ENCODE results near the gene ZG16. TPM values are rescaled to one million over a fixed set of nuclear protein-coding genes. Genes with fewer than 3 reads are reported as not detected.

Gene ZG16
- polyA plus RNA-seq, 1 donor (not counting 4 experiments of a cell fraction or from before 2014, with no cell fraction given): not detected

DNA sequence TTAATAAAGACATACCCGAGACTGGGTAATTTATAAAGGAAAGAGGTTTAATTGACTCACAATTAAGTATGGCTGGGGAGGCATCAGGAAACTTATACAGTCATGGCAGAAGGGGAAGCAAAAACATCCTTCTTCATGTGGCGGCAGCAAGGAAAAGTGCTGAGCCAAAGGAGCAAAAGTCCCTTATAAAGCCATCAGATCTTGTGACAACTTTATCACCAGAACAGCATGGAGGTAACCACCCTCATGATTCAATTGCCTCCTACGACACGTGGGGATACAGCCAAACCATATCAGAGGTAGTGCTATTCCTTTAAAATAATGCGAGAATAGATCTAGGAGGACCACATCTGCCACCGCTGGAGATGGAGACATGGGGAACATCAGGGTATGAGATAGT is 41.3 kb upstream of the ZG16 start:
- Histone ChIP-seq H3K27me3 (ENCODE audit: control insufficient read depth, extremely low read depth, insufficient read depth, low read length) (no peaks in the 10 kb centered on the region), H3K79me2 (ENCODE audit: control insufficient read depth, insufficient read depth, low read length) (no peaks in the 10 kb centered on the region), H3K4me3 (ENCODE audit: control insufficient read depth in 2 of 3, extremely low read depth in 1 of 3, insufficient read depth in 2 of 3, low read depth in 1 of 3, low read length in 3 of 3) (no peak overlapping the region), H4K20me1 (ENCODE audit: control insufficient read depth, extremely low read depth, insufficient read depth, low read length) (no peaks in the 10 kb centered on the region), H2AFZ (ENCODE audit: control insufficient read depth, low read length) (no peak overlapping the region), H3K36me3 (ENCODE audit: control insufficient read depth in 2 of 2, extremely low read depth in 1 of 2, insufficient read depth in 2 of 2, low read length in 2 of 2) (no peaks in the 10 kb centered on the region), H3K9me1 (ENCODE audit: control insufficient read depth, extremely low read depth, insufficient read depth, low read length) (no peaks in the 10 kb centered on the region), H3K27ac (ENCODE audit: control insufficient read depth, insufficient read depth, low read length) (no peak overlapping the region), H3K9ac (ENCODE audit: control insufficient read depth, extremely low read depth, insufficient read depth, low read length) (no peak overlapping the region), H3K4me1 (ENCODE audit: control insufficient read depth, extremely low read depth, insufficient read depth, low read length) (no peaks in the 10 kb centered on the region), H3K9me3 (ENCODE audit: control insufficient read depth, low read depth, low read length) (no peaks in the 10 kb centered on the region), H3K4me2 (ENCODE audit: control insufficient read depth, extremely low read depth, insufficient read depth, low read depth, low read length) (no peak overlapping the region)
- no peak for DNase-seq (ENCODE audit: low read depth, low spot score)
- dilution Hi-C loops (cut with MboI; ENCODE audit: extremely low pct_ligation_motif_present, low sequenced_read_pairs): no loop called here
- TF ChIP-seq, protein P1, sequence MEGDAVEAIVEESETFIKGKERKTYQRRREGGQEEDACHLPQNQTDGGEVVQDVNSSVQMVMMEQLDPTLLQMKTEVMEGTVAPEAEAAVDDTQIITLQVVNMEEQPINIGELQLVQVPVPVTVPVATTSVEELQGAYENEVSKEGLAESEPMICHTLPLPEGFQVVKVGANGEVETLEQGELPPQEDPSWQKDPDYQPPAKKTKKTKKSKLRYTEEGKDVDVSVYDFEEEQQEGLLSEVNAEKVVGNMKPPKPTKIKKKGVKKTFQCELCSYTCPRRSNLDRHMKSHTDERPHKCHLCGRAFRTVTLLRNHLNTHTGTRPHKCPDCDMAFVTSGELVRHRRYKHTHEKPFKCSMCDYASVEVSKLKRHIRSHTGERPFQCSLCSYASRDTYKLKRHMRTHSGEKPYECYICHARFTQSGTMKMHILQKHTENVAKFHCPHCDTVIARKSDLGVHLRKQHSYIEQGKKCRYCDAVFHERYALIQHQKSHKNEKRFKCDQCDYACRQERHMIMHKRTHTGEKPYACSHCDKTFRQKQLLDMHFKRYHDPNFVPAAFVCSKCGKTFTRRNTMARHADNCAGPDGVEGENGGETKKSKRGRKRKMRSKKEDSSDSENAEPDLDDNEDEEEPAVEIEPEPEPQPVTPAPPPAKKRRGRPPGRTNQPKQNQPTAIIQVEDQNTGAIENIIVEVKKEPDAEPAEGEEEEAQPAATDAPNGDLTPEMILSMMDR (optimal IDR thresholded peaks at IDR 0.05 in 1 of 3, IDR thresholded peaks at IDR 0.05 in 1 of 3, conservative IDR thresholded peaks at IDR 0.05 in 1 of 3; ENCODE audit: extremely low read depth in 1 of 3, insufficient read depth in 2 of 3, low read length in 3 of 3): no peak
- no peak for TF ChIP-seq EZH2 (IDR thresholded peaks at IDR 0.05; ENCODE audit: low read length)
- FAIRE-seq: no peak

GRCh38 chr16:29737713-29738112 is 40.3 kb upstream of the ZG16 start:
- Histone ChIP-seq H3K9me1 (ENCODE audit: control insufficient read depth, extremely low read depth, insufficient read depth, low read length) (no peaks in the 10 kb centered on the region), H4K20me1 (ENCODE audit: control insufficient read depth, extremely low read depth, insufficient read depth, low read length) (no peaks in the 10 kb centered on the region), H3K79me2 (ENCODE audit: control insufficient read depth, insufficient read depth, low read length) (no peaks in the 10 kb centered on the region), H3K36me3 (ENCODE audit: control insufficient read depth in 2 of 2, extremely low read depth in 1 of 2, insufficient read depth in 2 of 2, low read length in 2 of 2) (no peaks in the 10 kb centered on the region), H3K27ac (ENCODE audit: control insufficient read depth, insufficient read depth, low read length) (no peak overlapping the region), H3K9me3 (ENCODE audit: control insufficient read depth, low read depth, low read length) (no peaks in the 10 kb centered on the region), H3K4me1 (ENCODE audit: control insufficient read depth, extremely low read depth, insufficient read depth, low read length) (no peaks in the 10 kb centered on the region), H2AFZ (ENCODE audit: control insufficient read depth, low read length) (no peak overlapping the region), H3K27me3 (ENCODE audit: control insufficient read depth, extremely low read depth, insufficient read depth, low read length) (no peaks in the 10 kb centered on the region), H3K4me3 (ENCODE audit: control insufficient read depth in 2 of 3, extremely low read depth in 1 of 3, insufficient read depth in 2 of 3, low read depth in 1 of 3, low read length in 3 of 3) (no peak overlapping the region), H3K9ac (ENCODE audit: control insufficient read depth, extremely low read depth, insufficient read depth, low read length) (no peak overlapping the region), H3K4me2 (ENCODE audit: control insufficient read depth, extremely low read depth, insufficient read depth, low read depth, low read length) (no peak overlapping the region)
- DNase-seq (ENCODE audit: low read depth, low spot score) (no peak), FAIRE-seq (no peak)
- no peak for TF ChIP-seq EZH2 (IDR thresholded peaks at IDR 0.05; ENCODE audit: low read length)
- TF ChIP-seq, protein P1 (optimal IDR thresholded peaks at IDR 0.05 in 1 of 3, IDR thresholded peaks at IDR 0.05 in 1 of 3, conservative IDR thresholded peaks at IDR 0.05 in 1 of 3; ENCODE audit: extremely low read depth in 1 of 3, insufficient read depth in 2 of 3, low read length in 3 of 3): no peak
- dilution Hi-C loops (cut with MboI; ENCODE audit: extremely low pct_ligation_motif_present, low sequenced_read_pairs): no loop called here
